ENCODE measurements around the gene PCDH1.

GRCh38 chr5:141909212-141909611 is 31.0 kb upstream of the PCDH1 start:
- TF ChIP-seq CTCF (IDR thresholded peaks at IDR 0.05) (no peak), ZFX (IDR thresholded peaks at IDR 0.05; ENCODE audit: borderline replicate concordance) (no peak)

Data from 22Rv1 (cell line).